GM21528 (cell line): ENCODE measurements around the gene RBM6.
"Not testable (repeated sequence)": the region's sequence is repeated elsewhere in the genome, so short reads cannot be mapped to it uniquely, and the experiment has no call there.

Source experiments
- ATAC-seq: cut with Tn5 transposase; IDR thresholded peaks from one replicate; pipeline ENCODE4 v1.9.1; 2021; ENCODE audit warnings: mild to moderate bottlenecking, moderate library complexity; ENCODE audit not compliant: unreplicated experiment, low FRiP score

Gene RBM6

DNA sequence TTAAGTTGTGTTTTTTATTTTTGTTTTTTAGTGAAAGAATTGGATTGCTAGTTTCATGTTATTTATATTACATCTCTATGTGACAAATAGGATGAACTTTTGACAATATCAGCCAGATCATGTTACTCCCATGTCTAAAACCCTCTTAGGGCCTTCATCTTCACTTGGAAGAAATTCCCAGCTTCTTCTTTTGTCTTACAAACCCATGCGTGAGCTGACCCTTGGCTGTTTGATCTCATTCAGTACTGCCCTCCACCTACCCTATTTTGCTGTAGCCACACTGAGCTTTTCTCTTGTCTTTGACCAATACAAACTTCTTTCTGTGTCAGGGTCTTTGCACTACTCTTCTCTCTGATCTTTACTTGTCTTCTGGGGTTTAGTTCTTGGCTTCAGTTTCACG lies 37.0 kb downstream of the RBM6 start:
- ATAC-seq, result no peak

DNA sequence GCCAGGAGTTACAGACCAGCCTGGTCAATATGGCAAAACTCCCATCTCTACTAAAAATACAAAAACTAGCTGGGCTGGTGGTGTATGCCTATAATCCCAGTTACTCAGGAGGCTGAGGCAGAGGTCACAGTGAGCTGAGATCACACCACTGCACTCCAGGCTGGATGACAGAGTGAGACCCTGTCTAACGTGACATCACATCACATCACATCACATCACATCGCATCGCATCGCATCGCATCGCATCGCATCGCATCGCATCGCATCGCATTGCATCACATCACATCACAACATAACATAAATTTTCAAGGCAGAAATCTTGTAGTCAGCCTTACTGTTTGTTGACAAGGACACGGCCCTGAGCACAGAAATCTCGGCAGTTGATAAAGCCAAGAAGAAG lies 44.4 kb downstream of the RBM6 start:
- ATAC-seq, result no peak

DNA sequence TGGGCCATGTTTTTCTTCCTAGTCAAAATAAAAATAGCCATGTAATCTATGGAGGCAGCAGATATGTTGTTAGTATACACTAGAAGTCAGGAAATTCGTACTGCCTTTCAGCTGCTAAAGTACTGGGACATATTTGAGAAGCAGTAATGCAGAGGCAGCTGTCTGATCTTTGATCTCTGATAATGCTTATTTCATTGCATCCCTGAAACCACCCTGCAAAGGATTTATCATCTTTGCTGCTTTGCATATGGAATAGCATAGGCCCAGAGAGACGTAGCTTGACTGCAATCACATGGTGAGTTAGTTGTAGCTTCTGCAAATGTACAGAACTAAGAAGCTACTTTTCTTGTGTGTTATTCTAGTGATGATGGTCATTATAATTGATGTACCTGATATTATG lies 52.4 kb downstream of the RBM6 start:
- no peak for ATAC-seq

GRCh38 chr3:49994476-49994875 lies 54.5 kb downstream of the RBM6 start:
- ATAC-seq, result no peak

DNA sequence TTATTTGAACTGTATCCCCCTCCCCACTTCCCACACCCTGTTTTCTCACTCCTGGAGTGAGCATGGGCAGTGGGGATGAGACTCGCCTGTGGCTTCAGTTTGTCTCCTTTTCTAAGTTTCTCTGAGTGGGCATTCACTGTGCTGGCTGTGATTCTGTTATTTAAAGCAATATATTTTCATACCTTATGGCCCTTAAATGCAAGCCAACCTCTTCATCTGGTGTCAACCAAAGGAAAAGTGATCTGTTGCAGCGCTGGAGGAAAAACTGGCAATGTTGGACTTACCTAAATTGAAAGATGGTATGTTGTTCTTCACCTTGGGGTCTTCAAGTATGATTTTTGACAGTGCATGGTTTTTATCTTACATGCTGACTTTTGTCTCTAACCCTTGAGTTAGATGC lies 56.1 kb downstream of the RBM6 start:
- ATAC-seq, result no peak

DNA sequence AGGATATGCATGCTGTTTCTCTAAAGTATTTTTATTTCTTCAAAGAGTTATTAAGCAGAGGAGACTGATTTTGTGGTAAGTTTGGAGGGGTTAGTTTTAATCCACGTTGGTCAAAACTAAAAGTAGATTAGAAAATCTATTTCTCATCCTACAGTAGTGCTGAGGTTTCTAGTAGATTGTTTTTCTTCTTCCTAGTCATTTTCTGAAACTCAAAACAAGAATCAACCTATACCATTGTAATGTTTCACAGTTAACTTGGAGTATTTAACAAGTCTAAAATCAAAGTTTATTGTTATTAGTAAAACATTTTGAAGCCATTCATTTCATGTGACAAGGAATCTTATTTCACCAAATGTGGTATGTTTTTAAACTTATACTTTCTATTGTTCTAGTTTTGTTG lies 57.9 kb downstream of the RBM6 start:
- no peak for ATAC-seq

DNA sequence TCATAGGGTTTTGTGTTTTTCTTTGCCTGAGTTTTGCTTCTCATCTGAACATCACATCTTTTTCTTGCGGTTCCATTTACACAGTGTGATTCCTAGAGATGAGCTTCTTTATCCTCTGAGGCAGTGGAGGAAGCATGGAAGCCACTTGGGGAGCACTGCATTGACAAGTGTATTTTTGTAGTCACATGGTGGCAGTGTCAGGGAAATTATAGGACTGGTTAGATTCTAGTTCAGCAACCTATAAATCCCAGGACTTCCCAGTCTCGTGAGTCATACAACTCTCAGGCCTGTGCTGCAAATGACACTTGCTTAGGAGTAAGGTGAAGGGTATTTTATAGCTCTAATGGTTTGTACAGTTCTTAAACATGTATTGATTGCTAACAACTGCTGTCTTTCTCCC lies 58.4 kb downstream of the RBM6 start:
- ATAC-seq, result no peak

DNA sequence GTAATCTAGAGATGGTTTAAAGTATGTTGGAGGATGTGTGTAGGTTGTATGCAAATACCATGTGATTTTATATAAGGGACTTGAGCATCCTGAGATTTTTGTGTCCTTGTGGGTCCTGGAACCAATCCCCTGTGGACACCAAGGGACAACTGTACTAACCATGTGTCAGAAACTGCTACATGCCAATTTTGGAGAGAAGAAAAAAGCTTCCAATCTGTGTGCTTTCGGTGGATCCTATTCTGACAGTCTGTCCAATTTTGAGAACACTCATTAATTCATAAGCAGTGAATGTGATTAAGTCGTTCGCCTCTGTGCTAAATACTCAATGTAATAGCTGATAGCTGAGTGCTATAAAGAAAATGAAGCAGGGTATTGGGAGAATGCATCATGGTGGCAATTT lies 61.6 kb downstream of the RBM6 start:
- ATAC-seq, result no peak

DNA sequence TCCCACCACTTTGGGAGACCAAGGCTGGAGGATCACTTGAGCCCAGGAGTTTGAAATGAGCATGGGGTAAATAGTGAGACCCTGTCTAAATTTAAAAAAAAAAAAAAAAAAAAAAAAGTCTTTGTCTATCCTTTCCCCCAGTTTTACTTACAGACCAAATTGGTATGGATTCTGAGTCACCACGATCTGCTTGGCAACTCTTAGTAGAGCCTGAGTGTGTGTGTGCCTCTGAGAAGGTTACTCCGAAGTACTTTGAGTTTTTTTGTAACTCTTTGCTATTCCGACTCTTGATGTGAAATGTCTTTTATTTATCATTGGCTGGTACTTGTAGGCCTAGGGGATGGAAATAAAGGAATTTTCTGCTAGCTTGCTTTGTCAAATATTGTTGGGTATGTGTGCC lies 63.3 kb downstream of the RBM6 start:
- no peak for ATAC-seq

- ATAC-seq, result no peak
Measured at GRCh38 chr3:50003824-50004223, 63.9 kb downstream of the RBM6 start.

GRCh38 chr3:50008931-50009330 lies 69.0 kb downstream of the RBM6 start:
- no peak for ATAC-seq

DNA sequence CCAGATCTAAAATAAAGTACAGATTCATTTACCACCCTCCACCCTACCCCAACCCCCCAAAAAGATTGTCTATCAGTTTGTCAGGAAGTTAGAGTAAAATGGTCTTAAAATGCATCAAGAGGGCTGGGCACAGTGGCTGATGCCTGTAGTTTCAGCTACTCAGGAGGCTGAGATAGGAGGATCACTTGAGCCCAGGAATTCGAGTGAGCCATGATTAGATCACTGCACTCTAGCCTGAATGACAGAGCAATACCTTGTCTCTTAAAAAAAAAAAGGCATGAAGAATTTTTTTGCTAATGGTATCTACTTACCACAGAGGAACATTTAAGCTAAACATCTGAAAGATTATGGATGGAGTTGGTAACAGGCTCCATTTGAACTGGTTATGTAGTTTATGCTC lies 71.0 kb downstream of the RBM6 start:
- ATAC-seq, result no peak

GRCh38 chr3:50015918-50016317 lies 76.0 kb downstream of the RBM6 start:
- no peak for ATAC-seq

DNA sequence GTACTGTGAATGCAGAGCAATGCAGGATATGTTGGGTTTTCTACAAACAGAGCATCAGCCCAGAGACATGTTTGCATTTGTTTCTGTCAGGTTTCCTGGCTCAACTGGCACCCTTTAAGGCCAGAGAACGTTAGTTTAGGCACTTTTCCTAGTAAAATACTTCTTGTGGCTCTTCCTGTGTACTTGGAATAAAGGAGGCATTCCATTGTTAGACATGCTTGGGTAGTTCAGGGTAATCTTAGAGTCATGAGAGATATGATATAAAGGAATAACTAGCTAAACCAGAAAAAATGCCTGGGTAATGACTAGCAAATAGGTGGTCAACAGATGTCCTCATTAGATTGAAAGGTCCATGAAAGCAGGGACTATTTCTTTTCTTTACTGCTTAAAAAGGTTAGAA lies 88.4 kb downstream of the RBM6 start:
- ATAC-seq, result no peak

GRCh38 chr3:50031201-50031600 lies 91.3 kb downstream of the RBM6 start:
- ATAC-seq, result not testable (repeated sequence)

DNA sequence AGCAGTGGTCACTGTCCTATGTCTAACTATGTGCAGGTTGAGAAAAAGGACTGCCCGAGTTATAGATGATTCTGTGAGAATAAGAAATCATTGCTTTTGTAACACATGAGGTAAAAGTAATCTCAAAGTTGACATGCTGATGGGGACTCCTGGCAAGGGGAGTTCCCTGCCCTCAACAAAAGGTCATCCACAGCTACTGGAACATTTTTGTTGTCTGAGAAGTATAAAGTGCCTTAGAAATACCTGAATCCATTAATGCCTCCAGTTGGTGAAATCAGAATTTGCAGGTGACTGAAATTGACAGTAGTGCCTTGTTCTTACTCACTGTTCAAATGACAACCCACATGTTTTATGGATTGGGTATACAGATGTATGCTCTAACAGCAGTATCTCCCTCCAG lies 105.0 kb downstream of the RBM6 start:
- no peak for ATAC-seq

DNA sequence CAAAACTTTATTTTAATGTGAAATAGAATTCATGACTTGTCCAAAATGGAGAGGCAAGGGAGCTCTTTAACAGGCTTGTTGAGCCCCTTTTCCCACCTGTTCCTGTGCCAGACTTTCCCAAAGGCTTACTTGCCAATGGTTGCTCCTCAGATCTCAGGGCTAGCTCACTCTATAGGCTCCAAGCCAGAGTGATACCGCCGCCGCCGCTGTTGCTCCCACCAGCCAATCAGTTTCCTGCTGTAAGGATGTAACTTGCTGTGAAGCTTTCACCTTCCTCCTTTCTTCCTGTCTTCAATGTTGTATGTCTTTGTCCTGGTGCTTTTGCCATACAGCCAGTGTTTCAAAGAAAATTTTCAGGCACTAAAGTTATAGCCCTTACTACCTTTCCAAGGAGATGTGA lies 107.5 kb downstream of the RBM6 start:
- ATAC-seq, result no peak

DNA sequence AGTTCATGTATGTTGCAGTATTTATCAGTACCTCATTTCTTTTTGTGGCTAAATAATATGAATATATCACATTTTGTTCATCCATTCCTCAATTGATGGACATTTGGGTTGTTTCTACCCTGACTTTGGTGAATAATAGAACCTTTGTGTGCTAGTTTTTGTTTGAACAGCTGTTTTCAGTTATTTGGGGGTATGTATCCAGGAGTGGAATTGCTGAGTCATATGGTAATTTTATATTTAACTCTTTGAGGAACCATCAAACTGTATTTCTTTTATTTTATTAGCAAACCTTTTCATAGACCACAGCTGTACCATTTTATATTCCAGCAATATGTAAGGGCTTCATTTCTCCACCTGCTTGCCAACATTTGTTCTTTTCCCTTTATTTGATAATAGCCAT lies 110.4 kb downstream of the RBM6 start:
- no peak for ATAC-seq

DNA sequence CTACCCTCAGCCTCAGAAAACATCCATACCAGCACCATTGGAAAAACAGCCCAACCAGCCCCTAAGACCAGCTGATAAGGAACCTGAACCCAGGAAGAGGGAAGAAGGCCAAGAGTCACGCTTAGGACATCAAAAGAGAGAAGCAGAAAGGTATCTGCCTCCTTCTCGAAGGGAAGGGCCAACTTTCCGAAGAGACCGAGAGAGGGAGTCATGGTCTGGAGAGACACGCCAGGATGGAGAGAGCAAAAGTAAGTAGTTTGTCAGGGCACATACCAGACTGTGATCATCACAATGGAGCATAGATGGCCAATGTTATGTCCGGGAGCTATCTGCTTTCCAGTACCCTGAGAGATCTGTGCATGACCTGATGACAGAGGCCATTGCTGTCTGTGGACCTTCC lies 117.8 kb downstream of the RBM6 start:
- ATAC-seq, result no peak

- no peak for ATAC-seq
Measured at GRCh38 chr3:50068134-50068533, 128.2 kb downstream of the RBM6 start.

- ATAC-seq, result no peak
Measured at GRCh38 chr3:50078091-50078490, 138.1 kb downstream of the RBM6 start.

DNA sequence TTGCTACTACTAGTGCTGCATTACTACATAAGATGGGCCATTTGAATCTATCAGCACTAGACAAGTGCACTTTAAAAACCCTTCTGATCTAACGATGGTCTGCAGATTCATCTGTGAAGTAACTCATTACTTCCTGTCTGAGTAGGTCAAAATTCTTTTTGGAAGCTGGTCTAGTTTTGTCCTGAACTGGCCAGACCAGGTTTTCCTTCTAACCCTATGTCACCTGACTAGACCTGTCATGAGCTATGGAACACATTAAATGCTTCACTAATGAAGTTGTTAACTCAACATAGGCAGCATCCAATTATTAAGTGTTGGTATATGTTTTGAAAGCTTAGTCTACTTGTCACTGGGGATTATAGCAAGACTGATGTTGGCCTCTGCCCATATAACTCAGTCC lies 138.7 kb downstream of the RBM6 start:
- no peak for ATAC-seq

DNA sequence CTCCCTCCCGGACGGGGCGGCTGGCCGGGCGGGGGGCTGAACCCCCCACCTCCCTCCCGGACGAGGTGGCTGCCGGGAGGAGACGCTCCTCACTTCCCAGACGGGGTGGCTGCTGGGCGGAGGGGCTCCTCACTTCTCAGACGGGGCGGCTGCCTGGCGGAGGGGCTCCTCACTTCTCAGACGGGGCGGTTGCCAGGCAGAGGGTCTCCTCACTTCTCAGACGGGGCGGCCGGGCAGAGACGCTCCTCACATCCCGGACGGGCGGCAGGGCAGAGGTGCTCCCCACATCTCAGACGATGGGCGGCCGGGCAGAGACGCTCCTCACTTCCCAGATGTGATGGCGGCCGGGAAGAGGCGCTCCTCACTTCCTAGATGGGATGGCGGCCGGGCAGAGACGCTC lies 145.0 kb downstream of the RBM6 start:
- not testable (repeated sequence) for ATAC-seq
